Activated T-cell treated with anti-CD3 and anti-CD28 coated beads, Interleukin-2, amount 50 U/mL, for 4 hours (primary cell): ENCODE data around the gene DNAI2. TPM values are rescaled to one million over a fixed set of nuclear protein-coding genes. Genes with fewer than 3 reads are reported as not detected.
A peak's percentile ranks its signal among the peaks of the same experiment; 100 is the strongest.

Experiments
- ATAC-seq, 2 donors: fragments of 200-7000 bp; cut with Tn5 transposase; one replicate each; pipeline ENCODE4 v1.10.0; 2021
- DNase-seq: peaks from one replicate; pipeline ENCODE4 v3.0.0-alpha.2; 2020
- H3K27me3 Mint-ChIP-seq: one replicate; pipeline ENCODE4 v1.8.0; 2021; ENCODE audit warnings: low read depth, mixed read lengths
- H3K36me3 Mint-ChIP-seq: one replicate; pipeline ENCODE4 v1.8.0; 2022; ENCODE audit warnings: mixed read lengths; ENCODE audit not compliant: insufficient read depth
- H3K4me1 Mint-ChIP-seq: one replicate; pipeline ENCODE4 v1.8.0; 2021; ENCODE audit warnings: low read depth, mixed read lengths
- H3K4me3 Mint-ChIP-seq: one replicate; pipeline ENCODE4 v1.8.0; 2021; ENCODE audit warnings: mild to moderate bottlenecking, moderate library complexity, mixed read lengths
- H3K9me3 Mint-ChIP-seq: one replicate; pipeline ENCODE4 v1.8.0; 2021; ENCODE audit warnings: mixed read lengths
- total RNA-seq, 3 donors: library from RNA; stranded (reverse); gene quantifications; one replicate each; pipeline ENCODE4 v1.2.1, GENCODE V29; 2021

DNAI2 gene, protein sequence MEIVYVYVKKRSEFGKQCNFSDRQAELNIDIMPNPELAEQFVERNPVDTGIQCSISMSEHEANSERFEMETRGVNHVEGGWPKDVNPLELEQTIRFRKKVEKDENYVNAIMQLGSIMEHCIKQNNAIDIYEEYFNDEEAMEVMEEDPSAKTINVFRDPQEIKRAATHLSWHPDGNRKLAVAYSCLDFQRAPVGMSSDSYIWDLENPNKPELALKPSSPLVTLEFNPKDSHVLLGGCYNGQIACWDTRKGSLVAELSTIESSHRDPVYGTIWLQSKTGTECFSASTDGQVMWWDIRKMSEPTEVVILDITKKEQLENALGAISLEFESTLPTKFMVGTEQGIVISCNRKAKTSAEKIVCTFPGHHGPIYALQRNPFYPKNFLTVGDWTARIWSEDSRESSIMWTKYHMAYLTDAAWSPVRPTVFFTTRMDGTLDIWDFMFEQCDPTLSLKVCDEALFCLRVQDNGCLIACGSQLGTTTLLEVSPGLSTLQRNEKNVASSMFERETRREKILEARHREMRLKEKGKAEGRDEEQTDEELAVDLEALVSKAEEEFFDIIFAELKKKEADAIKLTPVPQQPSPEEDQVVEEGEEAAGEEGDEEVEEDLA
- total RNA-seq, result not detected

DNA sequence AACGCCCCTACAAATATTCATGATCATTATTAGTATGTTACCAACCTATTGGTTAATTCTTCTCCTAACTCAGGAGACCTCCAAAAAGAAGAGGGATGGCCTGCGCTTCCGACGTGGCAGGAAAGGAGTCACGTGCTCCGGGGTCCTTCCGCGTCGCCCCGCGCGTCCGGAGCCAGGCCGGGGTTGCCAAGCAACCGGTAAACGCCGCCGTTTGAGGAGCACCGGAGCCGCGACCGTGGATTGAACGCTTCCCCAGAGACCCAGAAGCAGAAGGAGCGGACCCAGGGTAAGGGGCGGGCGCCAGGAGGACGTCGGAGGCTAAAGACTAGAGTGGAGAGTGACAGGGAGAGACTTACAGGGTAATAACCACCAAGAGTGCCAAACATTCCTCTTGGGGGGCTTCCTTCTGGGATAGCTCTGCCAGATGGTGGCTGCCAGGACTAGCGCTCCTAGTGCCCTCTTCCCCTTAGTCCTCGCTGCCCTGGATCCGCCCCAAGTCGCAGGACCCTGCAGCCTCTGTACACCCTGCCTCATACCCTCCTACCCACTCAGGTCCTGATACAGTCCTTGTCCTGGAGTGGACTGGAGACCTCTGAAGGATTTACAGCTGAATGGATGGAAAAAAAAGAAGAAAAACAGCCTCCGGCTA lies at the start of gene DNAI2:
TSS of gene DNAI2 (plus strand) at position 175 of the 649 bp plus-strand sequence. CDS start 7,584 bp downstream, outside the sequence.
- Mint-ChIP-seq H3K27me3 (peaks cover 4% of the 10 kb centered on the region), H3K36me3 (no peaks in the 10 kb centered on the region), H3K9me3 (no peaks in the 10 kb centered on the region), H3K4me1 (peaks cover 33% of the 10 kb centered on the region), H3K4me3 (peak within 1 kb of the TSS; percentile 79)
- peak; percentile 30 to 59 for ATAC-seq
- no peak for DNase-seq

DNA sequence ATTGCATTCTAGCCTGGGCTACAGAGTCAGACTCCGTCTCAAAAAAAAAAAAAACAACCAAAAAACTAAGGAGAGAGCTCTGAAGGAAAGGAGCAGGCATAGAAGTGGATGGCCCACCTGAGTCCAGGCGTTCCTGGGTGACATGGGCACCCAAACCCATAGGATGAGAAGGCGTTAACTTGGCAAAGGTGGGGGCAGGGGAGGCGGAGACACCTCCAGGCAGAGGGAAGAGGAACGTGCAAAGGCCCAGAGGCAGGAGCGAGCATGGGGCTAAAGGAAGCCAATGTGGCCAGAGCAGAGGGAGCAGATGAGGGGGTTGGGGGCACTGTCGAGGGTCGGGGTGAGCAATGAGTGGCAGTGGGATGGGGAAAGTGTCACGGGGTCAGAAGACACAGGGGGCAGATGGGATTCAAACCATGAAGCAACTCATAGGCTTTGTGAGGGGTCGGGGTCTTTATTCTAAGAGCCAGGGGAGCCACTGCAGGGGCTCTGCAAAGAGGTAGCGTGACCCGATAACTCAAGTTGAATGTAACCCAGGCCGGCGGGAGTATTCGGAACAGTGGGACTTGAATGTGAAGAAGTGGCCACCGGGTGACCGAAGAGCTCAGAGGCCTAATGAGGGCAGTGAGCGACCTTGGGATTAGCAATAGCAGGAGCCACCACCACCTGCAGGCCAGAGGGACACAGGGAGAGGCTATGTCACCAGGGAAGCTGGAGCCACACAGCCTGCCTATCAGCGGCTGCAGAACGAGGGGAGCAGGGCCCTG lies 48.9 kb upstream of the DNAI2 start:
- H3K4me1 Mint-ChIP-seq, result no peaks in the 10 kb centered on the region
- peaks cover 23% of the 10 kb centered on the region for H3K36me3 Mint-ChIP-seq
- ATAC-seq (no peak), DNase-seq (no peak)
- H3K27me3 Mint-ChIP-seq, result no peaks in the 10 kb centered on the region
- H3K9me3 Mint-ChIP-seq, result no peaks in the 10 kb centered on the region
- no peak overlapping the region for H3K4me3 Mint-ChIP-seq

DNA sequence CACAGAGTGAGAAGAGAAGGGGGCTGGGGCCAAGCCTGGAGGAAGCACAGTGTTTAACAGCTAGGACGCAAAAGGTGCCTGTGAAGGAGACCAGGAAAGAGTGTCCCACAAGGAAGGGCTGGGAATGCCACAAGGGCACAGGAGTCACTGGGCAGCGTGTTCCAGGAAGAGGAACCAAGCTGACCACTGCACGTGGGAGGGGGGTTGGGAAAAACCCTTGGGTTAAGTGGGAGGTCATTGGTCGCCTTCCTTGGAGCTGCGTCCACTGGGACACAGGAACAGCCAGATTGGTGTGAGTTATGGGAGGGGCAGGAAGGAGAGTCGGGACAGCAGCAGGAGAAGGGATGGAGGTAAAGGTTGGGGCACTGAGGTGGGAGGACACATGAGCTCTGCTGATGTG lies 47.8 kb upstream of the DNAI2 start:
- ATAC-seq (no peak), DNase-seq (no peak)
- peaks cover 29% of the 10 kb centered on the region for H3K36me3 Mint-ChIP-seq
- no peak overlapping the region for H3K4me3 Mint-ChIP-seq
- no peaks in the 10 kb centered on the region for H3K4me1 Mint-ChIP-seq
- no peaks in the 10 kb centered on the region for H3K27me3 Mint-ChIP-seq
- no peaks in the 10 kb centered on the region for H3K9me3 Mint-ChIP-seq

DNA sequence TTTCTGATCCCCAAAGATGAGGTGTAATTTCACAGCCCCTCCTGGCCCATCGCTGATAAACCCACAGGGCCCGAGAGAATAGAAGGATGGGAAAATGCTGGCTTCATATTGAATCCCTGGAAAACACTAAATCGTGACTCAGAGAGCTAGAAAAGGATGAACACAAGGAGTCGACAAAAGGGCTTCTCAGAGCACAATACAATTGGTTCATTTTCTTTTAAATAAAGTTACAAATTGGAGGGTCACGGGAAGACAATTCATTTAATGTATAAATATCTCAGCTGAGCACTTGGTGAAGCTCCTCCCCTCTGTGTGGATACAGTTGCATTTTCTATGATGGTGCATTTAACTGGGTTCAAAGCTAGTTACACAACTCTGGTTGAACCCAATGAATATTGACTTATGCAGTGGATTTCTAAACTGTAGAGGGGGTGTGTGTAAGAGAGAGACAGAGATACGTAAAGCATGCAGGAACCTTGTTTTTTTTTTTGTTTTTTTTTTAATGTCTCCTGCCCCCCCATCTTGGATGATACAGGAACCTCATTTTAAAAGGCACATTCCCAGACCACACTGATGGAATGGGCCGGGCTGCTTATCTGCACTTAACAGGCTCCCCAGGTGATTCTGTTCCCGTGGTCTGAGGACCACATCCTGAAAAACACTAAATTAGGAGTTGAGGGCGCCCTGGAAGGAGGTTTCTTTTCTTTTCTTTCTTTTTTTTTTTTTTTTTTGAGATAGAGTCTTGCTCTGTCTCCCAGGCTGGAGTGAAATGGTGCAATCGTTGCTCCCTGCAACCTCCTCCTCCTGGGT lies 46.6 kb upstream of the DNAI2 start:
- DNase-seq (no peak), ATAC-seq (no peak)
- Mint-ChIP-seq H3K27me3 (no peaks in the 10 kb centered on the region), H3K9me3 (no peaks in the 10 kb centered on the region), H3K4me1 (no peaks in the 10 kb centered on the region), H3K36me3 (peaks cover 30% of the 10 kb centered on the region), H3K4me3 (no peak overlapping the region)

DNA sequence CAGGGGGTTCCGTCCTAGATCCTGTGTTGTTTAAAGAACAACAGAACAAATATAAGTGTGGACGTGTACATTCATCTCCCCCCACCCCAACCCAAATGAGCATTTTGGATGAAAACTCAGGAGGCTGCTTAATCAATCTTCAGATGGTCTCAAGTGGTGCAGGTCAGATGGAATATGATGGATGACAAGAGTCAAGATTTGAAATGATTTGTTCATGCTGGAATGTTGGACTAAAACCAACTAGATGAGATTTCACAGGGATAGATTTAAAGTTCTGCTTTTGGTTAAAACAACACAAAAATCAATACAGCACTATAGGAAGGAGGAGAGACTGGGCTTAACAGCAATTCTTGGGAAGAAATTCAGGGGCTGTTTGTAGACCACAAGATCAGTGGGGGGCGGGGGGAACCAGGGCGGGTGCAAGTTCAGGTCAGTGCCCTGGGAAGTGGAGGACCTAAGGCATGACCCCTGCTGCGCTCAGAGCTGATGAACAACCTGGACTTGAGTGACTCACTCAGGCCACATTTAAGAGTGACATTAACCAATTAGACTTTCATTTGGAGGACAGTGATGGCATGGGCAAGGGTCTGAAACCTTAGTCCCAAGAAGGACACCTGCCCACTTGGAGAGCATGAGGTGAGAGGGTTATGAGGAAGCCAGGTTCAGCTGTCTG lies 45.6 kb upstream of the DNAI2 start:
- Mint-ChIP-seq H3K36me3 (peaks cover 26% of the 10 kb centered on the region), H3K9me3 (no peaks in the 10 kb centered on the region), H3K27me3 (no peaks in the 10 kb centered on the region), H3K4me3 (no peak overlapping the region), H3K4me1 (no peaks in the 10 kb centered on the region)
- no peak for DNase-seq
- ATAC-seq, result no peak

DNA sequence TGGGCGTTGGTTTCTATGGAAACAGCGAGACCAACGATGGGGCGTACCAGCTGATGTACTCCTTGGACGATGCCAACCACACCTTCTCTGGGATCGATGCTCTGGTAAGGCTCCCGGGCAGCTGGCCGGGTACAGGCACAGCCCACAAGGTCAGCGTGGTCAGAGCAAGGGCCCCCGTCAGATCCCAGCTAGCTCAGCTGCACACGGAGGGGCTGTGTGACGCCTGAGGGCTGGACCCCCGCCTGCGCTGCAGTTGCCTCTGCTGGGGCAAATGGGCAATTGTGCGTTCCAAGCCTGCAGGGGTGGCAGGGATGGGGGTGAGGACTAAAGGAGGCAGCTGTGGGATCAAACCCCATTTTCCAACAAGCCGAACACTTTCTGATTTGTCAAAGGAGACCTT lies 43.1 kb upstream of the DNAI2 start:
- H3K9me3 Mint-ChIP-seq, result no peaks in the 10 kb centered on the region
- no peak for ATAC-seq
- H3K4me3 Mint-ChIP-seq, result no peak overlapping the region
- H3K27me3 Mint-ChIP-seq, result no peaks in the 10 kb centered on the region
- H3K4me1 Mint-ChIP-seq, result no peaks in the 10 kb centered on the region
- peaks cover 17% of the 10 kb centered on the region for H3K36me3 Mint-ChIP-seq
- no peak for DNase-seq

DNA sequence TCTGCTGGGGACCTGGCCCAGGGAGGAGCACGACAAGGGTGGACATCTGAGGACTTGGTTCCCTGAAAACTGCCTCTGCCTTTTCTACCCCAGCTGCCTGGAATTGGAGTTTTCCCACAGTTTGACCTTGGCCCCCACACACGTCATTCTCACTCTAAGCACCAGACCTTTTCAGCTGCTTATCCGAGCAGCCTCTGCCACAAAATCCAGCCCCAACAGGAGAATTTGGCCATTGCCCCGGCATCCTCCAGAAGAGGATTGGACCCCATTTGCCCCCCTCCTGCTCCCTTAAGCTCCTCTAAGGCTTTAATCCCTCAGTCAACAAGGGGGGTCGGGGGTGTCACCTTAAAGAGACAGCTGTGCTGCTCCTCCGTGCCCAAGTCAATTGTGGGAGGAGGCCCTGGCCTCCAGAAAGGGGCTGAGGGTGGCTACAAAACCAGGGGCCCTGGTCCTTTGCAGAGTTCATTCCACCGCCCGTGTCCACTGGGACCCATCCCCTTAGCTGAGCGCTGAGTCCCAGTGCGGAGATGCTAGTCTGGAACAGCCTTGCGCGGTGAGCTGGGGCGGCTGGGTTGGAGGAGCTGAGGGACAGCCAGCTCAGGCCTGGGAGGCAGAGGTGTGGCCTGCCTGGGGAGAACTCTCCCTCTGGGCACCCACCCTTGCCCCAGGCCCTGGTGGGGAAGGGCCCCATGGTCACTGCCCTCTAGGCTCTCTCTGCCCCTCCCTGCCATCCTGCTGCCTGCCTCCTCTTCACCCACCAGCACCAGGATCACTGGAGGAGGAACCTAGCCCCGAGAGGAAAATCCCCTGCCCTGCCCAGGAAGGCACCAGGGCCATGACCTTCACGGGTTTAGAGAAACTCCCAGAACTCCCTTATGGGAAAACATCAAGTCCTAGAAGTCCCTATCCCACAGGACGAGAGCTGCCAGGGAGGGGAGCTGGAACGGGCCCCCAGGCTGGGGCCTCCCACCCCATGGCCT lies 41.8 kb upstream of the DNAI2 start:
- DNase-seq, result no peak
- H3K9me3 Mint-ChIP-seq, result no peaks in the 10 kb centered on the region
- H3K4me3 Mint-ChIP-seq, result no peak overlapping the region
- no peaks in the 10 kb centered on the region for H3K4me1 Mint-ChIP-seq
- H3K27me3 Mint-ChIP-seq, result no peaks in the 10 kb centered on the region
- no peak for ATAC-seq
- H3K36me3 Mint-ChIP-seq, result peaks cover 13% of the 10 kb centered on the region

DNA sequence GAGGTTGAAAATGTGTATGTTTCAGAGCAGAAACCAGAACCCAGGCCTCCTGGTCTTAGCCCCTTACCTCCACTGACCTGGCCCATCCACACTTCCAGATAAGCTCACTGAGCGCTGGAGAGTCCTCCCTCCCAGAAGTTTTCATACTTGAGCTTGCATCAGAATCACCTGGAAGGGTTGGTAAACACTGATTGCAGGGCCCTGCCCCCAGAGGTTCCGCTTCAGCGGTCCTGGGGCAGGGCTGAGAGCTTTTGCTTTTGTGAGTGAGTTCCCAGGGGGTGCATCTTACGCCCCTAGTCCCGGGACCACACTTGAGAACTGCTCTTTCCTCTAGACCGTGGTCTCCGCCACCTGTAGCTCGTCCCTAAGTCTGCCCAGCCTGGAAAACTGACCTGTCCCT lies 40.1 kb upstream of the DNAI2 start:
- Mint-ChIP-seq H3K27me3 (no peaks in the 10 kb centered on the region), H3K9me3 (no peaks in the 10 kb centered on the region), H3K4me3 (no peak overlapping the region), H3K36me3 (peaks cover 9% of the 10 kb centered on the region), H3K4me1 (no peaks in the 10 kb centered on the region)
- no peak for DNase-seq
- ATAC-seq, result no peak

DNA sequence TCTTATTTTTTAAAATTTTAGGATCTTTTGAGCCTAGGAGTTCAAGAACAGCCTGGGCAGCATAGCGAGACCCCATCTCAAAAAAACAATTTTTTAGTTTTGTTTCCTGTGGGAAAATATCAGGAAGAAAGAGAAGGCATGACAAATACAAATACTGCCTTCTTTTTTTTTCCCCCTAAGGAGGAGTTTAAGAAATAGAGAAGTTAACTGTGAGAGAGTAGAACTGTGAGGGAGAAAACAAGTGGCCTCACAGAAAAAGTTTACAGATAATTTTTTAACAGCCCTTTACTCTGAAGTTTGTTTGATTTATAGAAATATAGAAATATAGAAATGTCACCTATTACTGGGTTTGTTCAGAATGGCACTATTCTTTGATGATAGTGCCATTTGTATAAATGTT lies 39.5 kb upstream of the DNAI2 start:
- Mint-ChIP-seq H3K4me3 (no peak overlapping the region), H3K4me1 (no peaks in the 10 kb centered on the region), H3K36me3 (peaks cover 9% of the 10 kb centered on the region), H3K9me3 (no peaks in the 10 kb centered on the region), H3K27me3 (no peaks in the 10 kb centered on the region)
- DNase-seq, result no peak
- no peak for ATAC-seq

DNA sequence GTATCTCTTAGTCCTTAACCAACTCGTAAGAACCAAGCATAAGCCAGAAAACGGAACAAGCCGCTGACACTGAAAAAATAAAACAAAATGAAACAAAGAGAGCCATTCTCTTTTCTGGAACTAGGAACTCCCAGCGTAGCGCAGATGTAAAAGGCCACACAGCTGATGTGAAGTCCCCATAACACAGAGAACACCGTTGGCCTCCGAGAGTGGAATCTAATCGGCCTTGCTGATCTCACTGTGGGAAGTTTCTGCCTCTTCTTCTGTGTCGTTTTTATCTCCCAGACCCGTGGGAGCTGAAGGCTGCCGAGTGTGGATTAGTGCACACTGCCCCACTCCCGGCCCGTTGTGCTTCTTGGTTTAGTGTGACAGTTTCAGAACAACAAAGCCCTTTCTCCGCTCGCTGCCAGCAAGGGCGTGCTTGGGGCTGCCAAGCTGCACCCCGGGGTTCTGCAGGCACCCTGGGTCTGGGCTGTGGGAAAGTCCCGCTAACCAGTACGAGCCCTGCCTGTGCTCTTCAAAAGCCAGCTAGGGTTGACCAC lies 38.9 kb upstream of the DNAI2 start:
- no peaks in the 10 kb centered on the region for H3K4me1 Mint-ChIP-seq
- DNase-seq, result no peak
- H3K9me3 Mint-ChIP-seq, result no peaks in the 10 kb centered on the region
- no peak for ATAC-seq
- no peak overlapping the region for H3K4me3 Mint-ChIP-seq
- peaks cover 9% of the 10 kb centered on the region for H3K36me3 Mint-ChIP-seq
- no peaks in the 10 kb centered on the region for H3K27me3 Mint-ChIP-seq

DNA sequence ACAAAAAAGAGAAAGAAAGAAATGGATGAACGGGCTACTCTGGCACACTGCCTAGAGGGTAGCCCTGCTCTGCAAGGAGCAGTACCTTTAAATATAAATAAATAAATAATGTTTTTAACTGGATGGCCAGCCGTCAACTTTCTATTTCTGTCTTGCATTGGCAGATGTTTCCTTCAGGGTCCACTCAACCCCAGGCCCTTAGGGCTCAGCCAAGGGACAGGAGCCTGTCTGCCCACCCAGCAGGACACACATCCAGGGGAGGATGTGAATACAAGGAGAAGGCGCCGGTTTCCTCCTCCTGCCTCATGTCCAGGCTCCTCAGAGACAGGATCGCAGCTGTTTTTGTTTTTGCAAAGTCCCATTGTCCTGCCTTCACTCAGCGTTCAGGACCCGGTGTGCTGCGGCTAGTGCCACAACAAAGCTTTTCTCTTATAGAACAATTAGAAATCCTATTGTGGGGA lies 38.1 kb upstream of the DNAI2 start:
- Mint-ChIP-seq H3K4me3 (no peak overlapping the region), H3K36me3 (peaks cover 6% of the 10 kb centered on the region), H3K9me3 (no peaks in the 10 kb centered on the region), H3K27me3 (no peaks in the 10 kb centered on the region), H3K4me1 (no peaks in the 10 kb centered on the region)
- DNase-seq (no peak), ATAC-seq (no peak)

DNA sequence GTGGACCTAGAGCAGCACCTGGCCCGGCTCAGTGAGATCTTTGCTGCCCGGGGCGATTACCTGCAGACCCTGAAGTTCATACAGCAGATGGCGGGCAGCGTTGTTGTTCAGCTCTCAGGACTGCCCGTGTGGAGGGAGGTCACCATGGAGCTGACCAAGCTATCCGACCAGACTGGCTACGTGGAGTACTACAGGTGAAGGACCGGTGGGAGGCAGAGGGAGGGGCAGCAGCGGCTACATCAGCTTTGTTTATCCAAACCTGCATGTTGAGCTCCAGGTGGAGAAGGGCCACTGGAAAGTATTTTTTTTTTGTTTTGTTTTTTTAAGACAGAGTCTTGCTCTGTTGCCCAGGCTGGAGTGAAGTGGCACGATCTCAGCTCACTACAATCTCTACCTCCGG lies 36.7 kb upstream of the DNAI2 start:
- H3K27me3 Mint-ChIP-seq, result no peaks in the 10 kb centered on the region
- H3K4me3 Mint-ChIP-seq, result no peak overlapping the region
- no peaks in the 10 kb centered on the region for H3K4me1 Mint-ChIP-seq
- DNase-seq (no peak), ATAC-seq (no peak)
- H3K36me3 Mint-ChIP-seq, result peaks cover 2% of the 10 kb centered on the region
- H3K9me3 Mint-ChIP-seq, result no peaks in the 10 kb centered on the region
